NOMO-1 (cell line): Measurements from ENCODE around the gene CNTN1.
A peak's percentile ranks its signal among the peaks of the same experiment; 100 is the strongest.

Experiments
- DNase-seq, 2 experiments: peaks; one replicate each; lab custom pipeline; 2025; ENCODE audit not compliant: unreplicated experiment in 2 of 2; lab: John Stamatoyannopoulos, UW

The CNTN1 gene

DNA sequence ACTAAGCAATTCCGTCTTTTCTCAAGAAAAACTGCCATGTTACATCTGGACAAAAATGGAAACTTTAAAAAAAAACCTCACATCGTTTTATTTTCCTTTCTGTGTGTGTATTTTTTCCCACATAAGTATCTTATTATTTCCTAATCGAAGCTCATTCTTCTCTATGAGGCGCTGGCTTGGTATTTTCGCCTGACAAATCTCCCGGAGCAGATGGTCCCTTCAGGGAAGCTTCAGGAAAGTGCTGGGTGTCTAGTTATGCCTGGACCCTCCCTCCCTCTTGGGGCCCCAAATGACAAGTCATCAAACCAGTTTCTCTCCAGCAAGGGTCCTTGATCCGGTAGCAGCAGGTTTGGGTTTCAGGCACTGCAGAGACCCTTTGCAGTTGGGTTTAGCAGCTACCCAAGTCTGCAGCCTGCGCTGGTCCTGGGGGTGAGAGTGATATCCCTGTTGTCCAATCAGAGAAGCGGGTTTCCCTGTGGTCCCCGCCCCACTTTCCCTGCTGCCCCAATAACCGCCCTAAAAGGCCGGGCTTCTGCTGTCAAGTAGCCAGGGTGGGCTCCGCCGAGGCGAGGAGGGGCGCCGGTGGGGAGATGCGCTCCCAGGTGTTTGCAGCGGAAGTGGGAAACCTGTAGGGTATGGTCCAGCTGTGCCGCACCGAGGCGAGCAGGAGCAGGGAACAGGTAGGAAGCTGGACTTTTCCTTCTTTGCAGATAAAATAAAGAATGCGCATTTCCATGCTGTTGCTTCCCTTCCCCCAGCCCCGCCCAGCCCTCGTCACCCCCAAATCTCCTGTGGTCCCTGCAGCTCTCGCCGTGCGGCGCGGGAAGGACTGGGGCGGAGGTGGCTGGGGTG, at the start of gene CNTN1:
CNTN1 (plus strand) TSS at position 527 of the 852 bp plus-strand sequence.
- DNase-seq, result no peak

DNA sequence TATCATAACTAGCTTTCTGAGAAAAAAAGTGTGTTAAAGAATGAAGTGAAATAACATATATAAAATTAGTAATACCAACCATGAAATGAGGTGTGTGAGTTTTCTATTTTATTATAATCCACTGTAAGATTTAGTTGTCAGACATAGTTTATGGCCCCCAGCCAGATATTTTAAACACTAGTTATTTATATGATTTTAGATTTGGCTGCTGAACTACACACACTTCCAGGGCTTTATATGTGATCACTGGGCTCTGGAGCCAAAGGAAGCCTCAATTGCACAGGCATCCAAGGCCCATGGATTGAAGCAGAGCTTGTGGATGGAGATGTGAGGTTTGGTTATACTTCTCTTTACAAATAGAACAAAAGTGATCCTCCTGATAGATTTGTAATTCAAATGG, 48.7 kb upstream of the CNTN1 start:
- no peak for DNase-seq

DNA sequence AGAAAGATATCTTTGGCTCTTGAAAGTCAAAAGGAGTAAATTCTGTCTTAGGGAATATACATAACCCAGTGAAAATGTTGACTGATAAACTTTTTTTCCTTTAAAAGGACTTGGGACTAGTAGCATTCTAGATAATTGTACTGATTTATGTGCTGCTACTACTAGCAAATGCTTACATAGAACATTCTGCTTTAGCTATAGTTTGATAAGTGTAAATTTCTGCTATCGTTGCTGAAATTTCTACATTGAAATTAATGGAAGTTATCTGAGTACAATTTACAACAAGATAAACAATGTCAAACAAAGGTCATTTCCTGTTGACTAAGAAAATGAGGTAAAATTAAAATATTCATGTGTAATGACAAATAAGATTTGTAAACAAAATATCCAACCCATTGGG, 48.3 kb upstream of the CNTN1 start:
- DNase-seq, result no peak

DNA sequence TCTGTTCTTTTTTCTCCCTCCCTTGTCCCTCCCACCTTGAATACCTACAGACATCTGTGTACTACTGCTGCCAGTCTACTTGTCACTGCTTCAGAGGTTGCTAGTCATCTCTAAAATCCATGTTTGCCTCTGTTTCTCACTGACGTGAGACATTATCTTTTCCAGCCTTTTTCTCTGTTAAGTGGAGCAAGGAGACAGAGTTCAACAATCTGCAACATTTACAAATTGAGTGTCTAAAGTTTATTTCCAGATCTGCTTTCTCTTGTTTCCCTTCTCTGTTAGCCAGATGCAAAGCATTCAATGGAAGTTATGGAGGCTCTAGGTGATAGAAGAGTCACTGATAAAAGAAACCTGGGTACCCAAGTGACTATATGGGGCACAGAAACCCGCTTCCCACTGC, 47.5 kb upstream of the CNTN1 start:
- no peak for DNase-seq

DNA sequence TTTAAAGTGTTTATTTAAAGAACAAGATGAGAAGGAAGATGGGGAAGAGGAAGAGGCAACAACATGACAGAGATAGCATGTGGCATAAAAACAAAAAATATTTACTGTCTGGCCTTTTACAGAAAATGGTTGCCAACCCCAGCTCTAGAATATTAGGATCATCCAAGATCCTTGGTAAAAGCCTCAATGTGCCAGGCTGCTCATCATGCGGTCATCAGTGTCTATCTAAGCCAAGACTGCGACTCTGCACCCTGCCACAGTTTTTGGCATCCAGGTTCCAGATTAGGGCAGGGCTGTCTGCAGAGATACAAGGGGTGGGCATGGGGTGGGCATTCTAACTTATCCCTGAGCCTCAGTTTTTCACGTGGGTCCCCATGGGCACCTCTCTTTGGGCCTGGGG, 46.9 kb upstream of the CNTN1 start:
- DNase-seq, result no peak

DNA sequence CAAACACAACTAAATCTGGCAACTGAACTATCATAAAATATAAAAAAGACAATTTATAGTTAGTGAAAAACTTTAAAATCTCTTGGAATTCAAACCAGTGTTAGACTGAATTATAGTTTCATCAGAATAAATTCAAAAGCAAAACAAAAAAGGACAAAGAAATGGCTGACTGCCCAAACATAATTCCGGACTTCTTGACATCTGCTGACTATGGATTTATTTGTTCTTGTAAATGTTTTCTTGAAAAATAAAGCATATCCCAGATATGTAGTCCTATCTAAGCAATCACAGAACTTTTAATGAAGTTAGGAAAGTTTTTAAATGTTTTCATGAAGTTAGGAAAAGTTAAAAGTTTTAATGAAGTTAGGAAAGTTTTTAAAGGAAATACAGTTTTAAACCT, 45.8 kb upstream of the CNTN1 start:
- no peak for DNase-seq

DNA sequence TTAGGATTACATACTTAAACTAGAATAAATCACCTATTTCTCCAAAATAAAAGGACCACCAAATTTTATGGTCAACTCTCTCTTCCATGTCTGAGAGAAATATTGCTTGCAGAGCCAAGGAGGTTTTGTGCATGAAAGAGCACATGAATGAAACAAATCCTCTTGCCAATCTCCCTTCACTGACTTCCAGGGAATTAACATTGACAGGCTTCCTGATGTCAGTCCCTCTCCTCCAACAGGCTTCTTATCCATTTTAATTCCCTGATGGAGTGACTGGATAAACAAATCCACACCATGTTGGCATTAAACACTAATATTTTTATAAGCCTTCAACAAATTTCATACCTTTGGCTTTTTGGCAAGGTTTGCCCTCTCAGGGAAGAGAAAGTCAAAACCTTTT, 45.3 kb upstream of the CNTN1 start:
- DNase-seq, result no peak

DNA sequence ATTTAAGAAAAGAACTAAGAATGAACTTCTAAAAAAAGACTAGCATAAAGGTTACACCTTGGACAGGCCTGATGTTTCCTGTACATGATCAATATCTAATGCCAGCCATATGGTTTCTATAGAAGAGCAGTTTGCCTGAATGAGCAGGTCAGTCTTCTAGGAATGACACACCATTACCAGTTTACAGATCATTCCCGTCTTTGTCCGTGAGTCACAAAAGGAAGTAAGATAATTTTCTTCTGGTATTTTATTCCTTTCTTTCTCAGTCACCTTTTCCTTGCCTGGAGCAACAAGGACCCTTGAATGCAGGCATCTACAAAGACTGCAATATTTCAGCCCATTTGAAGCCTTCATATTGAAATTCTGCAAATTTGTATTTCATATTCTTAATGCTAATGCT, 44.6 kb upstream of the CNTN1 start:
- DNase-seq, result no peak

DNA sequence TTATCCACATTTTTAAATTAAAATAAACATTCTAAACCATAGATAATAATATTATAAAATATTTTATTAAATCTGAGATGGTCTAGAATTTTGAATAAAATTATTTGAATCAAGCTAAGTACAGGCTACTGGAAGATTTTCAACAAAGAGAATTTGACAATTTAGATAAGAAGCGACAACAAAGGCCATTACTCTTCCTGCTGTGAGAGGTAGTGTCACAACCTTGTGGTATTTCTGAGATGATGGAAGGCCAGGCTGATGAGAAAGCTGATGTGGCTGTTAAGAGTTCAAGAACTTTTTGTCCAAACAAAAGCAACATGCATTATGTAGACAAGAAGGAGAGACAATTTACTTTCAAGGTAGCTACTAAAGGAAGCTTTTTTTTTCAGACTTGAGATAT, 43.7 kb upstream of the CNTN1 start:
- no peak for DNase-seq

DNA sequence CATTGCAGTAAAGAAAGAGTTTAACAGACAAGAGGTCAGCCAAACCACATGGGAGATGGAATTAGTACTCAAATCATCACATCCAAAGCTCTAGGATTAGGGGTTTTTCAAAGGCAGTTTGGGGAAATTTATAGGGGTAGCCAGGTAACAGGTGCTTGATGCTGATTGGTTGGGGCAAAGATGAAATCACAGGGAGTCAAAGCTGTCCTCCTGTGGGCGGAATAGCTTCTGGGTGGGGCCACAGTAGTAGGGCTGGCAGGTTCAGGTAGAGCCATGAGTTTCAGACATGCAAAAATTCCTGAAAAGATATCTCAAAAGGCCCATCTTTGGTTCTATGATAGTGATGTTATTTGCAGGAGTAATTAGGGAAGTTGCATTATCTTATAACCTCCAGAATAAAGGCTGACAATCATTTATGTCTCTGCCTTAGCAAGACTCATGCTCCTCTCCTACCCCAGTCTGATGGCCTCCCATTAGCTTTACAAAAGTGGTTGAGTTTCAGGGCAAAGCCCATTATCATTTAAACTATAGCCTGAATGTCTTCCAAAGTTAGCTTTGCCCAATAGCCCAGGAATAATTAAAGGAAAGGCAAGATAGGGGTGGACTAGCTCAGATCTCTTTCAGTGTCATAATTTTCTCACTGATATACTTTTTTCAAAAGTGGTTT, 42.1 kb upstream of the CNTN1 start:
- no peak for DNase-seq

DNA sequence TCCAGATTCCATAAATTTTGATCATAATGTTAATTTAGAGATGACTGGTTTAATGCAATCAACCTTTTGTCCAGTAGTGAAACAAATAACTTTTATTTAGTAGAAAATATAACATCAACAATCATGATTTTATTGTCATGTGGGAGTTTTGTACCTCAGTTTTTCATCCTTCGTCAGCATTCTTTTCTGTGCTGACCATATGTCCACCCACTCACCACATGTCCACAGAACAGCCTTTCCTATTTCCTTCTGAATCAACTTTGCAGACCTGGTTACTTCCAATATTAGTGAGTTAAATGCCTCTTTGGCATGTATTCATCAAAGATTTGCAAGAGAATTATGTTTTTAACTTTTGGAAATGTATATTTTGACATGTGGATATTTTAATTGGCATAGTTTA, 36.8 kb upstream of the CNTN1 start:
- no peak for DNase-seq

DNA sequence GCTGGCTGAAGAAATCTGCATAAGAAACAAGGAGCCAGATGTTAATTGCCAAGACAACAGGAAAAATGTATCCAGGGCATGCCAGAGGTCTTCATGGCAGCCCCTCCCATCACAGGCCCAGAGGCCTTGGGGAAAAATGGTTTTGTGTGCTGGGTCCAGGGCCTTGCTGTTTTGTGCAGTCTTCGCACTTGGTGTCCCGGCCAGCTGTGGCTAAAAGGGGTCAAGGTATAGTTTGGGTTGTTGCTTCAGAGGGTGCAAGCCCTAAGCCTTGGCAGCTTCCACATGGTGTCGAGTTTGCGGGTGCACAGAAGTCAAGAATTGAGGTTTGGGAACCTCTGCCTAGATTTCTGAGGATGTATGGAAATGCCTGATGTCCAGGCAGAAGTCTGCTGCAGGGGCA, 29.9 kb upstream of the CNTN1 start:
- no peak for DNase-seq

DNA sequence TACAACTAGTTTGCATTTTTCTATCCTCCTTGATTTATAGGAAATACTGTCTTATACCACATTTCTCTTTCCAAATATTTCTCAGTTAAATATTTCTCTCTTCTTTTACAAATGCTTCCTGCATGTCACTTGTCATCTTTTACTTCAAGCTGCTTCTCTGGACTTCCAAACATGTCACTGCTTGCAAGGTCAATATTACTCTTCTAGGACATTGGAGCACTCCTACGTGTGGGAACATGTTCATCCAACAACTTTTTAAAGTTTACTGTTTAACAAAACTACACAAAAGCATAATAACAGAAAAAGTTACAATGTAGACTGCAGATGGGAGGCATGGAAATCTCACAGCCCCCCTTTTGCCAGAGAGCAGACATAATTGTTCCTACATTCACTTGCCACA, 28.5 kb upstream of the CNTN1 start:
- no peak for DNase-seq

DNA sequence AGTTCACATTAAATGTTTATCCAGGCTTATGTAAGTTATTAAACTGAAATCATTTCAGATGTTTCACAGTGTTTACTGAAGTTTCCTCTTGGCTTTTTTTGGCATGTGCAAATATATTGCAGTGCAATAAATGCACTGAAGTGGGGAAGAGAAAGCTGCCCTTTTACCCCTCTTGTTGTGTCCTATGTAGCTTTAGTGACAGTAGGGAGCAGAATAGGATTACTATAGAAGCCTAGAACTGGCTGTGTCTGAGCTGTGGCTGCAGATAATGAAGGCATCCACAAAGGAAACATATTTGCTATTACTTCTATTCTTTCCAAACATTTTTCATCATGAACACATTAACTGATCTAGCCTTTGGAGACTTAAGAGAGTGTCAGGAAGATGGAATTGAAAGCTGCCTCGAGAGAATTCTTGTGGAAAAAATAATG, 24.1 kb upstream of the CNTN1 start:
- DNase-seq, result no peak

DNA sequence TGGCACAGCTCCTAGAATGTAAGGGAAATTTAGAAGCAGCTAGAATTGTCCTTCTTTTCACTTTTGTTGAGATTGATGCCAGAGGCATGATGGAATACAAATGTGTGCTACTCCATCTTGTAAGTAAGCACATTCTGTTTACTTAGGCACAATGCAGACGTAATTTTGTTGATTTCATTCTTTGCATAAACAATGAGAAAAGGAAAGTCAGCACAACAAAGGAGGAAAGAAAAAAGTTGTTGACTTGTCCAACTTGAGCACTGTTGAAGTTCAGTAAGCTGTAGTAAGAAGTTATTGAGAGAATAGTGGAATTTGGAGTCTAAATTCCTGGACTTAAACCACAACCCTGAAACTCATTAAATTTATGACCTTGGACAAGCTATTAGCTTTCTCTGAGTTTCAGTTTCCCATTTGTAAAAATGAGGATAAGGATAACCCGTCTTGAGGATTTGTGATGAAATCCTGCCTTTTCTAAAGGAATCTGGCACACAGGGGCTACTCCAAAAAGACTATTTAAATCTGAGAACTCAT, 19.4 kb upstream of the CNTN1 start:
- no peak for DNase-seq

DNA sequence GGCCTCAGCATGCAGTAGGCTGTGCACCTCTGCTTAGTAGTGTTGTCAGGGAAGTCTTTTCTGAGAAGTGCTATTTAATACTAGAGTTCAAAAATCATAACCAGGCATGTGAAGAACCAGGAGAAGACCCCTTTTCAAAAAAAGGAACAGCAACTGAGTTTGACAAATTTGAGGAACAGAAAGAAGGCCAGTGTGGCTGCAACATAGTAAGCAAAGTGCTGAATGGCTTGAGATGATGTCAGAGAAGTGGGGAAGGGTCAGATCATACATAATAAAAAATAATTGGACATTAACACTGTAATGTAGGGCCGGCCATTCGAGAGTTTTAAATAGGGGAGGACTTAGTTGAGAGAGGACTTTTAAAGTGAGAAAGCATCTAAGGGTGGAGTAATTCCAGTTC, 11.1 kb upstream of the CNTN1 start:
- DNase-seq, result peak; percentile 24 to 59

DNA sequence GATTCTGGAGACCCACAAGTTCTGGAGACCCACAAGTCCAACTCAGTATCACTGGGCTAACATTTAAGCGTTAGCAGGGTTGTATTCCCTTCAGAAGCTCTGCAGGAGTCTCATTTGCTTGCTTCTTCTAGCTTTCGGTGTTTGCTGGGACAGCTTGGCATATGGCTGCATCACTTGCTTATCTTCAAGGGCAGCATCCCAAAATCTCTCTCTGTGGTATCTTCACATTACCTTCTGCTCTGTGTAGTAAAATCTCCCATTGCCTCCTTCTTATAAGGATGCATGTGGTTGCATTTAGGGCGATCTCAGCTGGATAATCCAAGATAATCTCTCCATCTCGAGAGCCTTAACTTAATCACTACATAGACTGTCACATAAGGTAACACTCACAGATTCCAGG, 7.3 kb upstream of the CNTN1 start:
- no peak for DNase-seq

DNA sequence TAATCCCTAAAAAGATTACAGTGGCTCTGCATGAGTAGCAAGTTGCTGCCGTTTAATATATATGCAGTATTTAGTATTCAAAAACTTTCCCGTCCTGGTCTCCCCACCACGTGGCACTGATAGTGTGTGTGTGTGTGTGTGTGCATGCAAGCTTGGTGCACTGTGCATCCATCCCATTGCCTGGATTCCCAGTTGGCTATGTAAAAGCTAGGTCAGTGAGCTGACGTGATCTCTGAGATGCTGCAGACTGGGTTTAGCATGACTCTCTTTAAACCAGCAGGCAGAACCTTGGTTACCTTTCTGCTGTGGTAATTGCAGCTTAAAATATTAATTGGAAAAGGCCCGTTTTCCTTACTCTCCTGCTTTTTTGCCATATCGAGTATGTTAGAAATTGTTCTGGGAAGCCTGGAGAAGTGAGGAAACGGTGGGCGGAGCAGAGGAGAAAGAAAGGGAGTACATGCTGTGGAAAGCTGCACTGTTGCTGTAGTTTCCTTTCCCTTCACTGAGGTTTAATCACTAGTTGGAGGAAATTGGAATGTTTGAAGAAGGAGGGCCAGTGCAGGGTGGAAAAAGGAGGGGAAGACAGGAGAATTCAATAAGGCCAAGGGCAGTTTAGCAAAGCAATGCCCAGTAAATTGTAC, 4.0 kb upstream of the CNTN1 start:
- no peak for DNase-seq

DNA sequence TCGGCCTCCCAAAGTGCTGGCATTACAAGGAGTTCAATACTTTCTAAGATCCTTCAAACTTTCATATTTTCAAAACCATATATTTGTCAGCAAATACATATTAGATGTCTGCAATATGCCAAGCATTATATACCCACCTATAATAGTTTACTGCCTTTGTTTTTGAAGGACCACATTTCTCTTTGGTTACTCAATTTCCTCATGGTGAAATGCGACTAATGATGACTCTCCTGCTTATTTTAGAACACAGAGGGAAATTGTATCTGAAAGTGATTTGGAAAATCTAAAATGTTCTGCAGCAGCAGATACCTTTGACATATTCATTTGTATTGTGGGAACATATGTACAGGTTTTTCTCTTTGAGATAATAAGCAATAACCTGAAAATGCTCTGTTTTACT, 2.7 kb upstream of the CNTN1 start:
- DNase-seq, result peak in 1 of 2 experiments; percentile 11

DNA sequence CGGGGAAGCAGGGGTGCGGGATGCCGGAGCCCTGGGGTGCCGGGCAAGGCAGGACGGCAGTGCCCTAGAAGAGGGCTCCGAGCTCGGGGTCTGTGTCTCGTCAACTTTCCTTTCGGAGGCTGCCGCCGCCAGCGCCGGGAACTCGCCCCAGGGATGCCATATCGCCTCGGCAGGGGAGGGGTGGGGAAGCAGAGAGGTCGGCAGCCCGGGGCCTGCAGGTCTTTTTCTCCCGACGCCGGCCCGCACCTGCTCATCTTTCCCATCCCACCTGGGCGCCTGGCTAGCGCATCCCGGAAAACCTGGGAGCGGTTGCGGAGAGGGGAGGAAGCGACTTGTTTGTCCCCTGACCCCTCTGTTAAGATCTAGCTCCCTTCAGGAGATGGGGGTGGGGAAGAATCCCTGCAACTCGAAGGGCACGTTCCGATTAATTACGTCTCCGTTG, 547 bp downstream of the CNTN1 start:
- DNase-seq, result no peak

DNA sequence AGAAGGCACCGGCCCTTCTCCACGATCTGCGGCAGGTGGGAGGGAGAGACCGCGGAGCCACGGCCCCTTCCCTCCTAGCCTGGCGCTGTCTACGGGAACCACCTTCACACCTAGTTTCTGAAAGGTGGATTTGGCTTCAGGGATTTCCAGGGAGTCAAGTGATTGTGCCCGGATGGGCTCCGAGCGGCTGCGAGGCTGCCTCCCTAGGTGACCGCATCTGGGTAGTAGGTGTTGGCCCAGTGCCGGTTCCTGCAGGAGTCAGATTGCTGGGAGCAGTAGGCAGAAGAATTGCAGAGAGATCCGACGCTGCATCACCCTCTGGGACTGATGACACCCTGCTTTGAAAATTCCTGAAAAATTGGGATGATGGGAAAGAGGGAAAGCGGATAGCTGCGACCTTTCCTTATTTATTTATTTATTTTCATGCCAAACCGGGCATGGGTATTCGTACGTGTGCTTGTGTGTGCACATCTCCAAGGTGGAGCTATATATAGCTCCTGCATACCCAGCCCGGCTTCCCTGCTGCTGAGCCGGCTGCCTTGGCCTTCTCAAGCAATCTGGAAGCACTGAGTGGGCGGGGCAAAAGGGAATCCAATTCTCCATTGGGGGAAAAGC, 1.1 kb downstream of the CNTN1 start:
- DNase-seq, result no peak
